Measurements from ENCODE around the gene LEMD2.

The LEMD2 gene

DNA sequence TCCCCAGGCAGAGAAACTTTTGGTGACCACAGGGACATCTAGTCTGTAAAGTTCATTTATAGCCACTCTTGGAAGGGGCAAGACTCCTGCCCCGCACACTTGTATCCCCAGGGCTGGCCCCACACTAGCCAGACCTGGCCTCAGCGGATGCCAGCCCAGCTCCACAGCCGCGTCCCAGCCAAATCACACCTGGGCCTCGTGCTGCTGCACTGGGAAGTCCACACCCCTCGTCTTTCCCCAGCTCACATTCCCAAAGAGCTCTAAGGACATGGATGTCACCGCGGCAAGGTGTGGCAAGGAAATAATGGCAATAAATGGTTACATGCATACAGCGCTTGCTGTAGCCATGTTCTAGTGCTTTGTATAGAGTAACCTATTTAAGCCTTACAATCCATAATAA, 50.8 kb downstream of the LEMD2 start:
- TF ChIP-seq EZH2 (IDR thresholded peaks at IDR 0.05; ENCODE audit: borderline replicate concordance, low read length) (no peak), CTCF (IDR thresholded peaks at IDR 0.05; ENCODE audit: low read length) (no peak)
- no peaks in the 10 kb centered on the region for H3K4me1 ChIP-seq (ENCODE audit: insufficient read depth, low read length, severe bottlenecking)
- no peak overlapping the region for H3K9ac ChIP-seq (ENCODE audit: low read length)
- H3F3A ChIP-seq (ENCODE audit: insufficient read depth, low read length): no peaks in the 10 kb centered on the region
- H3K9me2 ChIP-seq (ENCODE audit: low read depth, low read length): no peaks in the 10 kb centered on the region
- no peak overlapping the region for H3K4me2 ChIP-seq (ENCODE audit: low read length)
- H2AFZ ChIP-seq (ENCODE audit: low read length): no peak overlapping the region
- H3K79me2 ChIP-seq (ENCODE audit: insufficient read depth, low read length): no peaks in the 10 kb centered on the region
- H3K9me3 ChIP-seq (ENCODE audit: low read length): no peaks in the 10 kb centered on the region
- H4K20me1 ChIP-seq (ENCODE audit: insufficient read depth, low read length): no peaks in the 10 kb centered on the region
- no peak overlapping the region for H3K27ac ChIP-seq (ENCODE audit: low read depth, low read length, poor library complexity, severe bottlenecking)
- H3K36me3 ChIP-seq (ENCODE audit: insufficient read depth, low read length): no peaks in the 10 kb centered on the region
- no peak overlapping the region for H3K4me3 ChIP-seq (ENCODE audit: low read depth, low read length, poor library complexity, severe bottlenecking)
- peaks cover 4% of the 10 kb centered on the region; the same call in 1 of the 2 replicates for H3K27me3 ChIP-seq (ENCODE audit: insufficient read depth, low read length)

GRCh38 chr6:33737267-33738026, 51.5 kb downstream of the LEMD2 start:
- Histone ChIP-seq H3K27ac (ENCODE audit: low read depth, low read length, poor library complexity, severe bottlenecking) (no peak overlapping the region), H3K9me3 (ENCODE audit: low read length) (no peaks in the 10 kb centered on the region), H4K20me1 (ENCODE audit: insufficient read depth, low read length) (no peaks in the 10 kb centered on the region), H3K36me3 (ENCODE audit: insufficient read depth, low read length) (no peaks in the 10 kb centered on the region), H3K4me2 (ENCODE audit: low read length) (no peak overlapping the region), H3K4me3 (ENCODE audit: low read depth, low read length, poor library complexity, severe bottlenecking) (no peak overlapping the region), H3K9me2 (ENCODE audit: low read depth, low read length) (no peaks in the 10 kb centered on the region), H3K9ac (ENCODE audit: low read length) (no peak overlapping the region), H2AFZ (ENCODE audit: low read length) (no peak overlapping the region), H3K4me1 (ENCODE audit: insufficient read depth, low read length, severe bottlenecking) (no peaks in the 10 kb centered on the region), H3F3A (ENCODE audit: insufficient read depth, low read length) (no peaks in the 10 kb centered on the region), H3K79me2 (ENCODE audit: insufficient read depth, low read length) (no peaks in the 10 kb centered on the region), H3K27me3 (ENCODE audit: insufficient read depth, low read length) (peaks cover 4% of the 10 kb centered on the region; the same call in 1 of the 2 replicates)
- no peak for TF ChIP-seq CTCF (IDR thresholded peaks at IDR 0.05; ENCODE audit: low read length)
- no peak for TF ChIP-seq EZH2 (IDR thresholded peaks at IDR 0.05; ENCODE audit: borderline replicate concordance, low read length)

DNA sequence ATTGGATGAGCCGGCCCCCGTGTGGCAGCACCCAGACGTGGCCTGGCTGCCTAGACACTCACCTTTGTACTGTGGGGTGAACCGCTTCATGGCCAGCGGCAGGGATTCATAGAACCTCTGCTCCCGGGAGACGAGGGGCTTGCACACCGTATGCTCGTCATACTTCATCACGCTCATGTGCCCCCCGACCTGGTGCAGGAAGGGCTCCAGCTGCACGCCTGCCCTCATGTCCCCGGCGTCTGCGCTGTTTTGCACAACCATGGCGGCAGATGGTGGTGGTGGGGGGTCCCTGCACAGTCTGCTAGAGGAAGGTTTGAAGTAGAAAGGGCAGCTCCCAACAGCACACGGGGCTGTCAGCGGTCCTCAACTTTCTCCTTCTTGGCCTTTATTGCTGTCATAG, 53.7 kb downstream of the LEMD2 start:
- no peak for TF ChIP-seq EZH2 (IDR thresholded peaks at IDR 0.05; ENCODE audit: borderline replicate concordance, low read length)
- TF ChIP-seq CTCF (IDR thresholded peaks at IDR 0.05; ENCODE audit: low read length): no peak
- Histone ChIP-seq H4K20me1 (ENCODE audit: insufficient read depth, low read length) (no peaks in the 10 kb centered on the region), H3K79me2 (ENCODE audit: insufficient read depth, low read length) (no peaks in the 10 kb centered on the region), H3K4me2 (ENCODE audit: low read length) (no peak overlapping the region), H3K4me1 (ENCODE audit: insufficient read depth, low read length, severe bottlenecking) (no peaks in the 10 kb centered on the region), H3K27ac (ENCODE audit: low read depth, low read length, poor library complexity, severe bottlenecking) (no peak overlapping the region), H2AFZ (ENCODE audit: low read length) (no peak overlapping the region), H3F3A (ENCODE audit: insufficient read depth, low read length) (no peaks in the 10 kb centered on the region), H3K27me3 (ENCODE audit: insufficient read depth, low read length) (peaks cover 12% of the 10 kb centered on the region; the same call in 1 of the 2 replicates), H3K36me3 (ENCODE audit: insufficient read depth, low read length) (no peaks in the 10 kb centered on the region), H3K9me3 (ENCODE audit: low read length) (no peaks in the 10 kb centered on the region), H3K9ac (ENCODE audit: low read length) (no peak overlapping the region), H3K4me3 (ENCODE audit: low read depth, low read length, poor library complexity, severe bottlenecking) (no peak overlapping the region), H3K9me2 (ENCODE audit: low read depth, low read length) (no peaks in the 10 kb centered on the region)

Measured in OCI-LY1 (cell line).